C4-2B (cell line): ENCODE data around the gene RNF144A.

Experiments
- ZFX ChIP-seq: fragments of 450-650 bp; IDR thresholded peaks from 2 replicates; pipeline ENCODE4 v1.6.1; 2017
- TF ChIP-seq, protein P1 (sequence below): fragments of 450-650 bp; conservative IDR thresholded peaks from 2 replicates; pipeline ENCODE4 v1.5.1; 2017; ENCODE audit warnings: mild to moderate bottlenecking

DNA sequence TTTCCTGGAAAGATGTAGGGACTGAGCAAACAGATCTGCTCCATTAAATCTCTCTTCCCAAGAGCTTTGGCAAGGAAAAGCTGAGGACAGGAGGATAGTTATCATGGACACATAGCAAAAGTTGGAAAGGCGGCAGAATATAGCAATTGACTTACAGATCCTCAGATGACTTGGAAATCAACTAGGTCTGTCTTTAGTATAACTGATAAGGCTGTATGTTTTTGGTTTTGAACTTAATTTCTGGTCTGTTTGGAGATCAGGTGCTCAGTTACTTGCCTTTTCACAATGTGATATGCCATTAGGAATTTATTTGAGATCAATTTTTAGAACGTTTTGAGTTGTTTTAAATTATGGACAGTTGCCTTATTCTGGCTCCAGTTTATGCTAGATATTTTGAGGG lies 31.7 kb upstream of the RNF144A start:
- TF ChIP-seq ZFX = no peak
- TF ChIP-seq, protein P1, sequence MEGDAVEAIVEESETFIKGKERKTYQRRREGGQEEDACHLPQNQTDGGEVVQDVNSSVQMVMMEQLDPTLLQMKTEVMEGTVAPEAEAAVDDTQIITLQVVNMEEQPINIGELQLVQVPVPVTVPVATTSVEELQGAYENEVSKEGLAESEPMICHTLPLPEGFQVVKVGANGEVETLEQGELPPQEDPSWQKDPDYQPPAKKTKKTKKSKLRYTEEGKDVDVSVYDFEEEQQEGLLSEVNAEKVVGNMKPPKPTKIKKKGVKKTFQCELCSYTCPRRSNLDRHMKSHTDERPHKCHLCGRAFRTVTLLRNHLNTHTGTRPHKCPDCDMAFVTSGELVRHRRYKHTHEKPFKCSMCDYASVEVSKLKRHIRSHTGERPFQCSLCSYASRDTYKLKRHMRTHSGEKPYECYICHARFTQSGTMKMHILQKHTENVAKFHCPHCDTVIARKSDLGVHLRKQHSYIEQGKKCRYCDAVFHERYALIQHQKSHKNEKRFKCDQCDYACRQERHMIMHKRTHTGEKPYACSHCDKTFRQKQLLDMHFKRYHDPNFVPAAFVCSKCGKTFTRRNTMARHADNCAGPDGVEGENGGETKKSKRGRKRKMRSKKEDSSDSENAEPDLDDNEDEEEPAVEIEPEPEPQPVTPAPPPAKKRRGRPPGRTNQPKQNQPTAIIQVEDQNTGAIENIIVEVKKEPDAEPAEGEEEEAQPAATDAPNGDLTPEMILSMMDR = no peak
